Prostate gland (tissue), 2 donors: ENCODE results near the gene UGT1A3. TPM values are rescaled to one million over a fixed set of nuclear protein-coding genes. Genes with fewer than 3 reads are reported as not detected.
"Not testable (repeated sequence)": the region's sequence is repeated elsewhere in the genome, so short reads cannot be mapped to it uniquely, and the experiment has no call there.

Source experiments
- DNase-seq: peaks from one replicate; pipeline ENCODE4 v3.0.0-alpha.2; 2019; ENCODE audit warnings: low spot score
- H3K27ac ChIP-seq, 2 donors: fragments of 200-600 bp; sonication (generic); 2 replicates each; pipeline ENCODE4 v1.5.1; 2017 to 2019
- H3K27me3 ChIP-seq: fragments of 200-600 bp; sonication (generic); replicated peaks from 2 replicates; pipeline ENCODE4 v1.5.1; 2019; ENCODE audit not compliant: insufficient read depth
- H3K36me3 ChIP-seq, 2 donors: fragments of 200-600 bp; sonication (generic); 1 replicate in 1 of 2; 2 replicates in 1 of 2; pipeline versions ENCODE4 v1.5.1 to v1.8.1; 2017 to 2019
- H3K4me1 ChIP-seq: fragments of 200-600 bp; sonication (generic); replicated peaks from 2 replicates; pipeline ENCODE4 v1.5.1; 2019
- H3K4me3 ChIP-seq, 2 donors: fragments of 200-600 bp; sonication (generic); 2 replicates each; pipeline ENCODE4 v1.5.1; 2017 to 2019
- H3K9me3 ChIP-seq: fragments of 200-600 bp; sonication (generic); 2 replicates; pipeline ENCODE4 v1.5.1; 2017
- POLR2A ChIP-seq: fragments of 450-650 bp; IDR thresholded peaks from one replicate; pipeline ENCODE4 v1.6.1; 2016; ENCODE audit warnings: antibody characterized with exemption, mild to moderate bottlenecking
- POLR2AphosphoS5 ChIP-seq: sonication (generic); formaldehyde crosslinking; IDR thresholded peaks from one replicate; pipeline ENCODE4 v1.6.1; 2017; ENCODE audit warnings: antibody characterized with exemption
- WGBS: methylation state at CpG from one replicate; pipeline ENCODE4 v1.1.5; 2018; 5-methylcytosine and 5-hydroxymethylcytosine counted together
- intact Hi-C: fragments of 100-400 bp; cut with DNase I; formaldehyde crosslinking; loops from one replicate; pipeline ENCODE4 v1.14.2; 2022
- total RNA-seq, 2 donors: library from RNA; depleted of rRNA; stranded (reverse); fragments of >200 nt; gene quantifications; one replicate each; pipeline ENCODE4 v1.1.0, GENCODE V29; 2016
- TF ChIP-seq, protein P1 (sequence below), 4 experiments: fragments of 200-600 bp in 2 of 4; fragments of 450-650 bp in 2 of 4; sonication (generic) in 2 of 4; IDR thresholded peaks; 1 replicate in 3 of 4; 2 replicates in 1 of 4; pipeline ENCODE4 v1.5.1; 2016 to 2019; ENCODE audit warnings: antibody characterized with exemption in 4 of 4, mild to moderate bottlenecking in 2 of 4, moderate library complexity in 2 of 4

UGT1A3 gene
- total RNA-seq, 2 donors from 2014 or later = 0.64 TPM; not detected in 1

DNA sequence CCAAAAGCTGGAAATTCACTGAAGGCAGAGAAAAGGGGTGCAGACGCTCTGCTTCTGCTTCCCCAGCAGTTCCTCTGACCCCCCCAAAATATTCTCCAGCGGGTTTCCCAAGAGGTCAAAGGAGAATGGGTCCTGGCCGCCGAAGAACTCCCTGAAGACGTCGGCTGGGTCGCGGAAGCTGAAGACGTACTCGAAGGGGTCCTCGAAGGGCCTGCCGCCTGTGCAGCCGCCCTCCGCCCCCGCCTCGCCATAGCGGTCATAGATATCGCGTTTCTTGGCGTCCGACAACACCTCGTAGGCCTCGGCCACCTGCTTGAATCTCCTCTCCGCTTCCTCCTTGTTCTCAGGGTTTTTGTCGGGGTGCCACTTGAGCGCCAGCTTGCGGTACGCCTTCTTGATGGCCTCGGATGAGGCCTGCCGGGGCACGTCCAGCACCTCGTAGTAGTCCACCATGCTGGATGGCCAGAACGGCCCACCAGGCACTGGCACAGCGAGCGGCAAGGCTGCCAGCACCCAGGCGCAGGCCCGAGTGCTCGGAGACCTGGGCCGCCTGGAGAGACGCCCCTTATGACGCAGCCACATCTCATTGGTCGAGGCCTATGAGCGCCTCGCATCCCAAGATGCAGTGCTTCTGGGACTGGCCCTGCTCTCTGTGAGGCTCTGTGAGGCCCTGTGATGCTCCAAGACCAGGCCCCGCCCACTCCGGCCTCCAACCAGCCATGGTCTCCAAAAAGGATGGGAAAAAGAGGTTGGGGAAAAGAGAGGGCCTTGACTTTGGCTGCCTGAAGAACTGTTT, 14.8 kb downstream of the UGT1A3 start:
- WGBS = 94% methylated on average over 46 of the region's 46 CpGs
- TF ChIP-seq, protein P1, sequence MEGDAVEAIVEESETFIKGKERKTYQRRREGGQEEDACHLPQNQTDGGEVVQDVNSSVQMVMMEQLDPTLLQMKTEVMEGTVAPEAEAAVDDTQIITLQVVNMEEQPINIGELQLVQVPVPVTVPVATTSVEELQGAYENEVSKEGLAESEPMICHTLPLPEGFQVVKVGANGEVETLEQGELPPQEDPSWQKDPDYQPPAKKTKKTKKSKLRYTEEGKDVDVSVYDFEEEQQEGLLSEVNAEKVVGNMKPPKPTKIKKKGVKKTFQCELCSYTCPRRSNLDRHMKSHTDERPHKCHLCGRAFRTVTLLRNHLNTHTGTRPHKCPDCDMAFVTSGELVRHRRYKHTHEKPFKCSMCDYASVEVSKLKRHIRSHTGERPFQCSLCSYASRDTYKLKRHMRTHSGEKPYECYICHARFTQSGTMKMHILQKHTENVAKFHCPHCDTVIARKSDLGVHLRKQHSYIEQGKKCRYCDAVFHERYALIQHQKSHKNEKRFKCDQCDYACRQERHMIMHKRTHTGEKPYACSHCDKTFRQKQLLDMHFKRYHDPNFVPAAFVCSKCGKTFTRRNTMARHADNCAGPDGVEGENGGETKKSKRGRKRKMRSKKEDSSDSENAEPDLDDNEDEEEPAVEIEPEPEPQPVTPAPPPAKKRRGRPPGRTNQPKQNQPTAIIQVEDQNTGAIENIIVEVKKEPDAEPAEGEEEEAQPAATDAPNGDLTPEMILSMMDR (IDR thresholded peaks at IDR 0.05) = no peak
- TF ChIP-seq POLR2A (no peak), POLR2AphosphoS5 (no peak)
- DNase-seq = no peak
- Histone ChIP-seq H3K36me3 (no peaks in the 10 kb centered on the region), H3K27me3 (no peaks in the 10 kb centered on the region), H3K9me3 (no peaks in the 10 kb centered on the region), H3K27ac (no peak overlapping the region), H3K4me1 (no peaks in the 10 kb centered on the region), H3K4me3 (no peak overlapping the region)
- intact Hi-C loops = no loop called here

DNA sequence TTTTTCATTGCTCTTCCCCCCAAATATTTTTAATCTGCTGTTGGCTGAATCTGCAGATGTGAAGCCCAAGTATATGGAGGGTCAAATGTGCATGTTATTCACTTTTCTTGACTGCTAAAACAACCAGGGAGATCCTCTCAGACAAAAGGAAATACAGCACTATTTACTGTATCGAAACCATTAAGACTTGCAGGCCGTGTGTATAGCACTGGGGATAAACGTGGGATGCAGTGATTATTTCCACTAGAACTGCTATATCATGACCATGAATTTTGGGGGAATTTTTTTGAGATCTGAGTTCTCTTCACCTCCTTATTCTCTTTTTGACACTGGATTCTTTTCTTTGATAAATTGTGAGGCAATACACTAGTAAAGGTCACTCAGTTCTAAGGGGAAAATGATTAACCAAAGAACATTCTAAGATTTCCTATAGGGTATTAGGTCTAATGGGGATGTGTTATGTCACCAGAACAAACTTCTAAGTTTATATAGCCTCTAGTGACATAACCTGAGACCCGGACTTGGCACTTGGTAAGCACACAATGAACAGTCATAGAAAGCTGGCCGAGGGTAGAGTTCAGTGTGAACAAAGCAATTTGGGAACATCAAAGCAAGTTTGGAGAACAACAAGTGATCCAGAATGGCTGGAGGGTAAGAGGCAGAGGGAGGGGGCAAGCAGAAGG, 16.4 kb downstream of the UGT1A3 start:
- no peak for DNase-seq

GRCh38 chr2:233745838-233746237, 17.0 kb downstream of the UGT1A3 start:
- H3K27me3 ChIP-seq, H3K4me3 ChIP-seq, DNase-seq, H3K36me3 ChIP-seq, H3K27ac ChIP-seq, H3K4me1 ChIP-seq, H3K9me3 ChIP-seq, intact Hi-C loops: not testable (repeated sequence)
- WGBS = 89% methylated on average over 2 of the region's 2 CpGs

More for the DNA sequence above, 16.4 kb downstream of the UGT1A3 start:
- Histone ChIP-seq H3K27ac (no peak overlapping the region), H3K4me3 (no peak overlapping the region), H3K27me3 (no peaks in the 10 kb centered on the region), H3K4me1 (no peaks in the 10 kb centered on the region), H3K36me3 (no peaks in the 10 kb centered on the region), H3K9me3 (no peaks in the 10 kb centered on the region)
- intact Hi-C loops = no loop called here
- WGBS = 58% methylated on average over 5 of the region's 5 CpGs
- TF ChIP-seq POLR2A (no peak), POLR2AphosphoS5 (no peak)
- TF ChIP-seq, protein P1 (IDR thresholded peaks at IDR 0.05) = no peak

DNA sequence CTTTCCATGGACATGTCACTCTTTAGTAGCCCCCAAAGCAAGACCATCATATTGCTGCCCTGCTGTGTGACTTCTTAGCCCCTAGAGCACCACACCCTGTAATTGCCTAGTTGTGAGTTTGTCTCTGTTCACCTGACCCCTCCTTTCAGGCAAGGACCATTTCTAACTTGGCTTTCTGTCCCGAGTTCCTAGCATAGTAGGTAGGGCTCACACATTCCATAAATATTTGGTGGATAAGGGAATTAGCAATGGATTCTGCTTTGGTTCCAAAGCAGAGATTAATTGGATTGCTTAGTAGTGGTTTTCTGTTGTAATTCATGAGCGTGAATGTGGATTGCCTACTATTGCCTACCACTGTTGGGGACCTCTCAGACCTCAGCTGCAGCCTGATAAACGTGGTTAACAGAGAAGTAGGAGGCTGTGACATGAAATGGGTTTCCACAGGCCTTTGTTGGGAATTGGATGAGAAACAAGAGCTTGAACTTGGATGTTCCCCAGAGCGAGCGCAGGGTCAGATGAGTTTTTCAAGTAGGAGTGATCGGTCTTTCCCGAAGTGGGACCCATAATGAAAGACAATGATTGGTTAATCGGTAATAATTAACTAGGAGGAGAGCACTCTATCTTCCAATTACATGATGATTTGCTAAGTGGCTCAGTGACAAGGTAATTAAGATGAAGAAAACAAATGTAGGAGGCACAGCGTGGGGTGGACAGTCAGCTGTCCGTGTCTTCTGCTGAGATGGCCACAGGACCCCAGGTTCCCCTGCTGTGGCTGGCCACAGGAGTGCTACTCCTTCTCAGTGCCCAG, 17.8 kb downstream of the UGT1A3 start:
- H3K27ac ChIP-seq = no peak overlapping the region
- H3K4me3 ChIP-seq = no peak overlapping the region
- no peaks in the 10 kb centered on the region for H3K27me3 ChIP-seq
- H3K4me1 ChIP-seq = no peaks in the 10 kb centered on the region
- no peaks in the 10 kb centered on the region for H3K36me3 ChIP-seq
- no peak for DNase-seq
- H3K9me3 ChIP-seq = no peaks in the 10 kb centered on the region
- intact Hi-C loops = no loop called here
- TF ChIP-seq, protein P1 (IDR thresholded peaks at IDR 0.05) = no peak
- 78% methylated on average over 10 of the region's 10 CpGs for WGBS

DNA sequence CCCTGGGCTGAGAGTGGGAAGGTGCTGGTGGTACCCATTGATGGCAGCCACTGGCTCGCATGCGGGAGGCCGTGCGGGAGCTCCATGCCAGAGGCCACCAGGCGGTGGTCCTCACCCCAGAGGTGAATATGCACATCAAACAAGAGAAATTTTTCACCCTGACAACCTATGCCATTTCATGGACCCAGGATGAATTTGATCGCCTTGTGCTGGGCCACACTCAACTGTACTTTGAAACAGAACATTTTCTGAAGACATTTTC, 18.4 kb downstream of the UGT1A3 start:
- no peak for DNase-seq

GRCh38 chr2:233750689-233751088, 21.8 kb downstream of the UGT1A3 start:
- WGBS = 91% methylated on average over 2 of the region's 2 CpGs
- H3K27me3 ChIP-seq, H3K27ac ChIP-seq, H3K36me3 ChIP-seq, H3K9me3 ChIP-seq, H3K4me1 ChIP-seq, H3K4me3 ChIP-seq, DNase-seq, intact Hi-C loops: not testable (repeated sequence)

More for the DNA sequence above, 18.4 kb downstream of the UGT1A3 start:
- no peak overlapping the region for H3K27ac ChIP-seq
- no peaks in the 10 kb centered on the region for H3K27me3 ChIP-seq
- no peaks in the 10 kb centered on the region for H3K36me3 ChIP-seq
- no peak for TF ChIP-seq POLR2A
- no peak for TF ChIP-seq POLR2AphosphoS5
- TF ChIP-seq, protein P1 (IDR thresholded peaks at IDR 0.05) = no peak
- H3K4me1 ChIP-seq = no peaks in the 10 kb centered on the region
- 94% methylated on average over 6 of the region's 6 CpGs for WGBS
- H3K4me3 ChIP-seq = no peak overlapping the region
- no peaks in the 10 kb centered on the region for H3K9me3 ChIP-seq
- intact Hi-C loops = no loop called here

DNA sequence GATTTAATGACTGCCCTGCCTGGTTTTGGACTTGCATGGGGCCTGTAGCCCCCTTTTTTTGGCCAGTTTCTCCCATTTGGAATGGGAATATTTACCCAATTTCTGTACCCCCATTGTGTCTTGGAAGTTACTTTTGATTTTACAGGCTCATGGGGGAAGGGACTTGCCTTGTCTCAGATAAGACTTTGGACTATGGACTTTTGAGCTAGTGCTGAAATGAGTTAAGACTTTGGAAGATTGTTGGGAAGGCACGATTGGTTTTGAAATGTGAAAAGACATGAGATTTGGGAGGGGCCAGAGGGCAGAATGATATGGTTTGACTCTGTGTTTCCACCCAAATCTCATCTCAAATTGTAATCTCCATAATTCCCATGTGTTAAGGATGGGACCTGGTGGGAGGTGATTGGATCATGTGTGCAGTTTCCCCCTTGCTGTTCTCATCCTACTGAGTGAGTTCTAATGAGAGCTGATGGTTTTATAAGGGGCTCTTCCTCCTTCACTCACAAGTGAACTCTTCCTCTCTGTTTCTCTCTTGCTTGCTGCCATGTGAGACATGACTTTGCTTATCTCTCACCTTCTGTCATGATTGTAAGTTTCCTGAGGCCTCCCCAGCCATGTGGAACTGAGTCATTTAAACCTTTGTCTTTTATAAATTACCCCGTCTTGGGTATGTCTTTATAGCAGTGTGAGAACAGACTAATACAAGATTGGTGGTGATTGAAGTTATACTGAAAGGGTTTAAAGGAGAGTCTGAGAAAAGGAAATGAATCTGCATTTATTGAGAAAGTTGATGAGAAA, 22.6 kb downstream of the UGT1A3 start:
- 76% methylated on average over 2 of the region's 2 CpGs for WGBS
- H3K4me3 ChIP-seq, H3K27ac ChIP-seq, H3K27me3 ChIP-seq, DNase-seq, H3K9me3 ChIP-seq, H3K36me3 ChIP-seq, intact Hi-C loops, H3K4me1 ChIP-seq: not testable (repeated sequence)
